ENCODE results near the gene ZNF3.

Gene ZNF3

GRCh38 chr7:100127866-100128636, 46.5 kb upstream of the ZNF3 start:
- peak overlapping the region; percentile 90 for H3K4me2 ChIP-seq (ENCODE audit: low read length)
- H3K27me3 ChIP-seq (ENCODE audit: low read depth, low read length): no peaks in the 10 kb centered on the region
- peaks cover 19% of the 10 kb centered on the region for H3K4me1 ChIP-seq (ENCODE audit: low read length)
- H3K9ac ChIP-seq (ENCODE audit: low read length): peak overlapping the region; percentile 96
- H4K20me1 ChIP-seq (ENCODE audit: insufficient read depth, low read length): no peaks in the 10 kb centered on the region
- peak overlapping the region; percentile 81 for H2AFZ ChIP-seq (ENCODE audit: low read depth, low read length)
- no peaks in the 10 kb centered on the region for H3K9me3 ChIP-seq (ENCODE audit: insufficient read depth, low read length)
- H3K27ac ChIP-seq (ENCODE audit: low read length): peak overlapping the region; percentile 94
- TF ChIP-seq EZH2phosphoT487 (IDR thresholded peaks at IDR 0.05; ENCODE audit: low read depth) (no peak), CTCF (IDR thresholded peaks at IDR 0.05; ENCODE audit: low read depth, low read length) (no peak)
- peaks cover 7% of the 10 kb centered on the region for H3K36me3 ChIP-seq (replicated peaks; ENCODE audit: low read depth, low read length)
- H3K4me3 ChIP-seq (ENCODE audit: low read length): peak overlapping the region; percentile 97
- H3K79me2 ChIP-seq (ENCODE audit: low read length): peaks cover 17% of the 10 kb centered on the region

- Histone ChIP-seq H3K4me1 (ENCODE audit: low read length) (peaks cover 16% of the 10 kb centered on the region), H3K4me3 (ENCODE audit: low read length) (peak within 1 kb of the TSS; percentile 97), H3K9me3 (ENCODE audit: insufficient read depth, low read length) (no peaks in the 10 kb centered on the region), H3K9ac (ENCODE audit: low read length) (peak within 1 kb of the TSS; percentile 96), H4K20me1 (ENCODE audit: insufficient read depth, low read length) (no peaks in the 10 kb centered on the region), H3K4me2 (ENCODE audit: low read length) (peak within 1 kb of the TSS; percentile 90), H3K79me2 (ENCODE audit: low read length) (peaks cover 17% of the 10 kb centered on the region), H3K36me3 (replicated peaks; ENCODE audit: low read depth, low read length) (peaks cover 7% of the 10 kb centered on the region), H3K27ac (ENCODE audit: low read length) (peak within 1 kb of the TSS; percentile 94), H2AFZ (ENCODE audit: low read depth, low read length) (peak within 1 kb of the TSS; percentile 92), H3K27me3 (ENCODE audit: low read depth, low read length) (no peaks in the 10 kb centered on the region)
- TF ChIP-seq EZH2phosphoT487 (IDR thresholded peaks at IDR 0.05; ENCODE audit: low read depth) (no peak), CTCF (IDR thresholded peaks at IDR 0.05; ENCODE audit: low read depth, low read length) (no peak)
Observed at GRCh38 chr7:100126931-100127865, 45.7 kb upstream of the ZNF3 start, which contains the start of gene MBLAC1. TSS of gene MBLAC1 (plus strand) at chr7:100126967. CDS start at chr7:100127396, 429 bp downstream.

- Histone ChIP-seq H3K4me1 (ENCODE audit: low read length) (peaks cover 16% of the 10 kb centered on the region), H2AFZ (ENCODE audit: low read depth, low read length) (peak overlapping the region; percentile 92)
Observed at GRCh38 chr7:100126239-100126930, 44.9 kb upstream of the ZNF3 start.

More at GRCh38 chr7:100126239-100126930, 44.9 kb upstream of the ZNF3 start:
- no peak for TF ChIP-seq EZH2phosphoT487 (IDR thresholded peaks at IDR 0.05; ENCODE audit: low read depth)
- TF ChIP-seq CTCF (IDR thresholded peaks at IDR 0.05; ENCODE audit: low read depth, low read length): no peak
- H3K4me3 ChIP-seq (ENCODE audit: low read length): peak overlapping the region; percentile 97
- H3K9me3 ChIP-seq (ENCODE audit: insufficient read depth, low read length): no peaks in the 10 kb centered on the region
- no peaks in the 10 kb centered on the region for H4K20me1 ChIP-seq (ENCODE audit: insufficient read depth, low read length)
- H3K79me2 ChIP-seq (ENCODE audit: low read length): peaks cover 17% of the 10 kb centered on the region
- H3K36me3 ChIP-seq (replicated peaks; ENCODE audit: low read depth, low read length): peaks cover 7% of the 10 kb centered on the region
- peak overlapping the region; percentile 90 for H3K4me2 ChIP-seq (ENCODE audit: low read length)
- H3K27me3 ChIP-seq (ENCODE audit: low read depth, low read length): no peaks in the 10 kb centered on the region
- H3K27ac ChIP-seq (ENCODE audit: low read length): peak overlapping the region; percentile 94
- H3K9ac ChIP-seq (ENCODE audit: low read length): peak overlapping the region; percentile 96

Measured in OCI-LY3 (cell line).